ENCODE results near the gene TUBA3E. TPM values are rescaled to one million over a fixed set of nuclear protein-coding genes. Genes with fewer than 3 reads are reported as not detected.
"Not testable (repeated sequence)": the region's sequence is repeated elsewhere in the genome, so short reads cannot be mapped to it uniquely, and the experiment has no call there.

TUBA3E gene
- total RNA-seq: not detected

DNA sequence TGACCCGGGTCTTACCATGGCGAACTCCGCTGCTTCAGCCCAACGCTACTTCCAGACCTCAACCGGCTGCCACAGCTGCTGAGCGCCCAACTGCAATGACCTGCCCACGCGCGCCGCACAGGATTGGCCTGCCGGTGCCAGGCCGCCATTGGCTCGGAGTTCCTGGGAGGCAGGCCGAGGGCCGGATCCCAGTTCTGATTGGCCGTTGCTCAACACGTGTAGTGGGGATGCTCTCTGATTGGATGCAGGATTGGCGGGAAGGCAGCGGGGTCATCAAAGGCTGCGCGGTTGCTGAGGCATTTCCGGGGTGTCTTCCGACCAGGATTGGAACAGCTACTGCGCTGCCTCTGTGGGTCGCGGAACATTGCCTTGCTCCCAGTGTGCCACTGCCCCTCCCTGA lies at the start of gene TUBA3E:
Gene TUBA3E (minus strand): TSS at position 97 of the 400 bp plus-strand sequence. CDS start 79 bp downstream, at position 18.
- no peak for ATAC-seq

DNA sequence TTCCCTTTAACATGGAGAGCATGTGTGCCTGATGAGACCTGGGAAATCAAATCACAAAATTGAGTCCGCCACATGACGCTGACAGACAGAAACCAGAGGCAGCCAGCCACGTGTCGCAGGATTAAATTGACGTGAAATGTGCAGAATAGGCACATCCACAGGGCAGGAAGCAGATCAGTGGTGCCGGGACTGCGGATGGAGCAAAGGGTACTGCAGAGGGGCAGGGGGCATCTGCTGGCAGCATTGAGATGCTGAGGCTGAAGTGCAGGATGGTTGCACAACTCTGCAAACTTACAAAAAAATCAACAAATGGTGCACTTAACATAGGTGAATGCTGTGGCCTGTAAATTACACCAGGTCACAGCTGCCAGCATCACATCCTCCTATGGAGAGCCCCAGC lies 48.2 kb upstream of the TUBA3E start:
- ATAC-seq: no peak

DNA sequence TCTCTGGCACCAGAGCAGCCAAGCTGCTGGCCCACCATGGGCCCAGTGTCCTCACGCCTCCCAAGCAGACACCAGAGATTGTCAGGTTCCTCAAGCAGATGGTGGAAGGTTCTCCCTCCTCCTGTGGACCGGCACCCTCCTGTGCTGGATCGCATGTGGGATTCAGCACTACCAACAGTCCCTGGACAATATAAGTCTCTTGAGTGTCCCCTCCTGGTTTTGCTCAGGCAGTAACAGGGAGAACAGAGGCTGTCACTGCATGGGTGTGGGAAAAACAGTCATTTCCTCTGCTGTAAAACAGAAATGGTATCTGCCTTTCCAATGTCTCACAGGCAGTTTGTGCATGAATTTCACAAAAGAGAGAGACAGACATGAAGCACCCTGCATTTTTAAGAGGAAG lies 47.7 kb upstream of the TUBA3E start:
- no peak for ATAC-seq

DNA sequence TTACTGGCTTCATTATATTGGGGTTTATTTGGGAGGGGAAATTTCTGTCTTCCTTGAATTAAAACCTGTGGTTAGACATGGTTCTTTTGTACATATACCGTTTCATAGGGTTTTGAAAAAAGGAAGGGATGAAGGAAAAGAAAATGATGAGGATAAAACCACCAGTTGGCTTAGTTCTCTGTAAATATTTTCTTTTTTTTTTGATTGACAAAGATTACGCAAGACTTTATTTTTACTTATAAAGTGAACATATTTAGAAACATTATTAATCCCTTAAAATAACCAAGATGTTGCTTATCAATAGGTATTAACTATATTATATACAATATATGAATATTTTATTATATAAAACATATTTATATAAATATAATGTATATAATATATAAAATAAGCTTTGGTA lies 45.1 kb upstream of the TUBA3E start:
- ATAC-seq: no peak

DNA sequence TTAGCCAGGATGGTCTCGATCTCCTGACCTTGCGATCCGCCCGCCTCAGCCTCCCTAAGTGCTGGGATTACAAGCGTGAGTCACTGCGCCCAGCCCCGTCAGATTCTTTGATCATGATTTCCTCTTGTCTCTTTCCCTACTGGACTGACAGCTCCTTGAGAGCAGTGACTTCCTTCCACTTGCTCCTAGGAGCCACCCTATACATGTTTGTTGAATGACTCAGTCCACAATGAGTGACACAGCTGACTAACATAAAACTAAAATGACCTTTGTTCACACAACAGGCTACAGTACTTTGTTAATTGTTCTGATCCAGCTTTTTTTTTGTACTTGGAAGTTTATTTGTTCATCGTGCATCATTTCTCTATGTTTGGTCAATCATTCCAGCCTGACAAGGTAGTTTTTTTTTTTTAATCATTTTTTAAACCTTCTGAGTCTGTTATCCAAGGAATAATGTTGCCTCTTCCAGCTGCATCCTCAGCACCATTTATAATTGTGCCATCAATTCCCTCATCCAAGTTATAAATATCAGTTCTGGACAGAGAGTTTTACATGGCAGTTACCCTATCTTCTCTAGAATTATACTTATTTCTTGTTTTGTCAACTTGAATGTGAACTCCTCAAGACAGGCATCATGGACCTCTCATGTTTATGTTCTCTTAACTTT lies 42.9 kb upstream of the TUBA3E start:
- ATAC-seq: peak; percentile 100

DNA sequence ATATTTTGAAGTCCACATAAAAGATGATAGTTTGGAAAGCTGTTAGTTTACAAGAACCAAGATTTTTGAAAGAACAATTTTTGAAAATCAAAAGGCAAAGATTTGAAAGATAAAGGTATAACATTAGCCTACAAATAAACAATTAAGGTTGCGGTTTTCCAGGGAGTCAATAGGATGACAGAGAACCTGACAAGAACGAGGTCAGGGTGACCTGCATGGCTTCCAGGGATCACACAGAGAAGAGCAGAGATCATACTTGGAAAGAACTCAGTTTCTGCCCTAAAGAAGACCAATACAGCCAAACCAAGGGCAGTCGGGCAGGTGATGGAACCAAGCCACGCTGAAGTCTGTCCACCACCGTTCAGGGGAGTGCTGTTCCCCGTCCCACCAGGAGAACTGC lies 41.3 kb upstream of the TUBA3E start:
- ATAC-seq: not testable (repeated sequence)

DNA sequence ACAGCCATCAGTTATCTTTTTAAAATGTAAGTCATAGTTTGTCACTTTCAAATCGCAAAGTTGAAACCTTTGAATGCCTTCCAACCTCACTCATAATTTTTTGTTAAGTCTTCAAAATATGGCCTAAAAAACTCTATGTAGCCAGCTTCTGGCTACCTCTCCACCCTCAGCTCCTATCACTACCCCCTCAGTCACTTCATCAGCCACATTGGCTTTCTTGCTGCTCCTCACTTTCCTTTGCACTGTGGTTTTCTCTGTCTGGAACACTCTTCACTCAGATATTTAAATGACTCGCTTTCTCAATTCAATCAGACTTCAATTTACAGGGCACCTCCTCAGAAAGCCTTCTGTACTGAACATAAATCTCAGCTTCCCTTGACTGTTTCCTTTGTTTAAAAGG lies 34.8 kb upstream of the TUBA3E start:
- ATAC-seq: not testable (repeated sequence)

DNA sequence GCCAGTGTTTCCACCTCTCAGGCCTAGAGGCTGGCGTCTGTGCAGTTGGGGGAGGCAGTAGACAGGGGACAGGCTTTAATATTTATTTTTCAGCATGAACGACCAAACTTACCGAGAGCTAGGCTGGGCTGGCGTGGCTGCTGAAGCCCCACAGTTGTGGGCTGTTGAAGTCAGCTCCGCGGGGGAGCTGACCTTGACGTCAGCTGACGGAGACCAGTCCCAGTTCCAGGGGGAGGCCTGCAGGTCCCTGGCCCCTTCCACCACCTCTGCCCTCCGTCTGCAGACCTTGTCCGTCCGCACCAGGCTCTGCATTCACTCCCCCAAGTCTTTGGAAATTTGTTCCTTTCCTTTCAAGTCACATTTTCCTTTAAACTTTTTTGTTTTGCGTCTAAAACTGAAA lies 33.4 kb upstream of the TUBA3E start:
- no peak for ATAC-seq

DNA sequence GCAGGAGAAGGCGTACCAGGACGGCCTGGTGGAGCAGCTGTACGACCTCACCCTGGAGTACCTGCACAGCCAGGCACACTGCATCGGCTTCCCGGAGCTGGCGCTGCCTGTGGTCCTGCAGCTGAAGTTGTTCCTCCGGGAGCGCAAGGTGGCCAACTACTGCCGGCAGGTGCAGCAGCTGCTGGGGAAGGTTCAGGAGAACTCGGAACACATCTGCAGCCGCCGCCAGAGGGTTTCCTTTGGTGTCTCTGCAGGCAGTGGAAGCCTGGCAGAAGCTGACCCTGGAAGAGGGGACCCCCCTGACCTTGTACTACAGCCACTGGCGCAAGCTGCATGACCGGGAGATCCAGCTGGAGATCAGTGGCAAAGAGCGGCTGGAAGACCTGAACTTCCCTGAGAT lies 32.7 kb upstream of the TUBA3E start:
- ATAC-seq: not testable (repeated sequence)

DNA sequence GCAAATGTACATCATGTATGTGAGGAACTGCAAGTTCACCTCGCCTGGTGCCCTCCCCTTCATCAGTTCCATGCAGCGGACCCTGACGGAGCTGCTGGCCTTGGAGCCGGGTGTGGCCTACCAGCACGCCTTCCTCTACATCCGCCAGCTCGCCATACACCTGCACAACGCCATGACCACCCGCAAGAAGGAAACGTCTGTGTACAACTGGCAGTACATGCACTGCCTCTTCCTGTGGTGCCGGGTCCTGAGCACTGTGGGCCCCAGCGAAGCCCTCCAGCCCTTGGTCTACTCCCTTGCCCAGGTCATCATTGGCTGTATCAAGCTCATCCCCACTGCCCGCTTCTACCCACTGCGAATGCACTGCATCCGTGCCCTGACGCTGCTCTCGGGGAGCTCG lies 32.1 kb upstream of the TUBA3E start:
- not testable (repeated sequence) for ATAC-seq

DNA sequence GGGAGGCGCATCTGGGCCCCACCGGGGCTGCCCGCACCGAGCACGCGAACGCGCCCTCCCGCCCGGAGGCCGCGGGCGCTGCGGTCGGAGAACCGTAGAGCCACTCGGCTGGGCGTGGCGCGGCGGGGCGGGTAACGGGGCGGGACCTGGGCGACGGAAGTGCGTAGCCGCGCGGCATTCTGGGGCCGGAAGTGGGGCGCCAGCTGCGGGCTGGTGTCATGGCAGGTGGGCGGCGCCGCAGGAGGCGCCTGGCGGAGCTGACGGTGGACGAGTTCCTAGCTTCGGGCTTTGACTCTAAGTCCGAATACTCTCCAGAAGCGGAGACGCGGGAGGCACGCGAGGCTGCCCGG lies 30.9 kb upstream of the TUBA3E start:
- peak; percentile 36 for ATAC-seq

DNA sequence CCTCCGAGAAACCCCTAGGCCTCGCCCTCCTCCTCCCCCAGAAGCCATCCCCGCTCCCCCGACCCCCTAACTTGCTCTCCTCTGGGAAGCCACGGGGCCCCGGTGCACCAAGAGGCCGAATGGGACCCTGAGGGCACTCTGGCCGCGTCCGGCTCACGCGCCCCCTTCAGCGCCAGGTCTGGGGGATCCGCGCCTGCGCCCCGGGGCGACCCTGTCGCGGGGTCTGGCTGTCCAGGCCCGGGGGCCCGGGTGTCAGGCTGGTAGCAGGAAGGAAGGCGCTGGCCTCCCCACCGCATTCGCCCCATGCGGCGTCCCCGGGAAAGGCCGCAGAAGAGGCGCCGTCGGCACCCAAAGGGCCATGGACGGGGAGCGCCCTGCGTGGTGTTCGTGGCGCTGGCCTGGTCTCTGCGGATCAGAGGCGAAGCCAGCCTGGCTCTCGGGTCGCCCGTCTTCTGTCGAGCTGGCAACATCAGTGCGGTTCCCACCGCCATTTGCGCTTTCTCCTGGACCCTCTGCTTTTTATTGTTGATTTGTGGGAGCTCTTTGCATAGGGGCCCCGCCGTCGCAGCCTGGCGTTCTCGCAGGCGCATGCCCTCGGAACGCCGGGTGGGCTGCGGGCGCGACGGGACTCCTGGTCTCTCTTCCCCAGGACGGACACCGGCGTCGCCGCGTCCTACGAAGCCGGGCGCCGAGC lies 30.4 kb upstream of the TUBA3E start:
- ATAC-seq: not testable (repeated sequence)

DNA sequence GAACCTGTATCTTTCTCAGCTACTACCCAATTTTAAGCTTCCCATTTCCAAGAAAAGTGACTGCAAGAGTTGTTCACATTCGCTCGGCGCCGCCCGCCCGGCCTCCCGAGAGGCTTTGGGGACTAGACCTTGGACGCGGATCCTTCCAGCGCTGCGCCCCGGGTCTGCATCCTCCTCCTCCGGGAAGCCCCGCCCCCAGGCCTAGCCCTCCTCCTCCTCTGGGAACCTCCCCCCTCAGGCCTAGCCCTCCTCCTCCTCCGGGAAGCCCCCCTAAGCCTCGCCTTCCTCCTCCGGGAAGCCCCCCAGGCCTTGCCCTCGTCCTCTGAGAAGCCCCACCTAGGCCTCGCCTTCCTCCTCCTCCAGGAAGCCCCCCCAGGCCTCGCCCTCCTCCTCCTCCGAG lies 29.8 kb upstream of the TUBA3E start:
- not testable (repeated sequence) for ATAC-seq

DNA sequence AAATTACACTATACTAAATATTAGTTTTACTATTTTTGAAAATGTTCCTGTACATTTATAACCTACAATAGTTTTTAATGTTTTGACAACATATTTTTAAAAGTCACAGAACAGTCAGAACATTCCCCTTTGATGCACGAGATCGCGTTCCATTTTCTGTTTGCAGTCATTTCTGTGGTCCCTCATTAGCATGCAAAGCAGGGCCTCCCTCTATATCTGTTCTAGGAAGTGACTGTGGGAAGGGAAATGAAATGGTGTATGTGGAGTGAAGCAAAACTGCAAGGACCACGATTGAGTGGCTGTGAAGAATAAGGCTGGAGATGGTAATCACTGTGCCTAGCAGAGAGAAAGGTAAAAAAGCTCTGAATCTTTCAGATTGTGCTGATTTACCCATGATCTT lies 24.3 kb upstream of the TUBA3E start:
- ATAC-seq: not testable (repeated sequence)

DNA sequence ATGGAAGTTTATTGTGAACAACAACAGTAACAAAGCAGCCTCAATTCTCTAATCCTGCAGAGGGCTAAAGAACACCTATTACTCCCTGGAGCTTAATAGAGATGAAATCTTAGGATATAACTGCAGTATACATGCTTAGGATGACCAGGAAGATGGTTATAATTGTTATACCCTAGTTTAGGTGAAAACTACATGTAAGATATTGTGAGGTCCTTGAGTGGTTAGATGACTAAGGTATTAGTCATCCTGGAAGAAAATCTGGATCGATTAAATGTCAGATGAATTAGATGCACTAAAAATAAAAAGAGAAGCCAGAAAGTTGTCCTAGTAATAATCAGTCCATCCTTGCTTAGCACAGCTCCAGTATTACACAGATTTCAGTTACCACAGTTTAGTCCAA lies 22.3 kb upstream of the TUBA3E start:
- ATAC-seq: not testable (repeated sequence)

DNA sequence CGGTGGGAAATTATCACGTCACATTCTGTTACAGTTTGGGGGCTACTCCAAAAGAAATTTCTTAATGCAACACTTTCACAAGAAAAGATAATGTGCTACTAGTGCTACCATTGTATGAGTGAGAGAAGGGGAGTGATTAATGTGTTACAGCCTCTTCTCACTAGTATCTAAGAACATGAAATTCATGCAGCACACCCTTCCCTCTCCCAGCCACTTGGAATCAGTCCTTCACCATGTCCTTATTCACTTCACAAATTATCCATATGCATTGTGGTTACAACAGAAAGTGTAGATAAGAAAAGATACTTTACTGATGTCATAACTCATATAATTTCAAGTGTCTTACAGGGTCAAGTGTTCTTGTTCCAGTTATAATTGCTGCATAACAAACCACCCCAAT lies 20.9 kb upstream of the TUBA3E start:
- not testable (repeated sequence) for ATAC-seq

DNA sequence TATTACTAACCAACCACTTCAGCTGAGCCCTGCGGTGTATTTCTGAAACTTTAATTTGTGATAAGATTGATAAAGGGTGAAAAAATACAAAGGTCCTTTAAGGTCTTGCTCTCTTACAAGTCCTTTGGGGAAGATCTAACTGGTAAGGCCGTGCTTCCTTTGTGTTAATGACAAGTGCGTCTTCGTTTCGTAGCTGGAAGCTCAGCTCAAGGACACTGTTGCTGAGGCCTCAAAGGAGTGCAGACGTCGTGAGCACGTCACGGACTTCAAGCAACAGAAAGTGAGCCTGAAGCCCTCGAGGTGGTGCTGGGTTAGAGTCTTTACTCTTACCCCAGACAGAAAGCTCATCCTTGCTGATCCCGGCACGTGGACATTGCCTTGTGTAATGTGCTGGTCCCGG lies 8.8 kb upstream of the TUBA3E start:
- not testable (repeated sequence) for ATAC-seq

DNA sequence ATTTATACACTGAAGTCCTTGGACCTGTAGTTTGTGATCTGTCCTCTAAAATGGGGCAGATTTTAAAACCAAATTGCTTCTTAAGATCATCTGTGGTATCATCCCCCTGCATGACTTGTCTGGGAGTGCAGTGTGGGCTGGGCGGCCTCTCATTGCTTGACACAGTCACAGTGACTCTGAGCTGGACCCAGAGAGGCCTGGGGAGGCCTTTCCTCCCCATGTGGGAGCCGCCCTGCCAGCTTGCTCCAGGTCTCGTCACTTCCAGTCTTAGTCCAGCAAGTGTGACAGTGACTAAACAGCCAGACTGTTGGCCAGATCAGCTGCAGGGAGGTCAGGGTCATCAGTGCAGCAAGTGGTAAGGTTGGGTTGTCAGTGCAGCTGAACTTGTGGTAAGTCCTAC lies 4.9 kb upstream of the TUBA3E start:
- not testable (repeated sequence) for ATAC-seq

DNA sequence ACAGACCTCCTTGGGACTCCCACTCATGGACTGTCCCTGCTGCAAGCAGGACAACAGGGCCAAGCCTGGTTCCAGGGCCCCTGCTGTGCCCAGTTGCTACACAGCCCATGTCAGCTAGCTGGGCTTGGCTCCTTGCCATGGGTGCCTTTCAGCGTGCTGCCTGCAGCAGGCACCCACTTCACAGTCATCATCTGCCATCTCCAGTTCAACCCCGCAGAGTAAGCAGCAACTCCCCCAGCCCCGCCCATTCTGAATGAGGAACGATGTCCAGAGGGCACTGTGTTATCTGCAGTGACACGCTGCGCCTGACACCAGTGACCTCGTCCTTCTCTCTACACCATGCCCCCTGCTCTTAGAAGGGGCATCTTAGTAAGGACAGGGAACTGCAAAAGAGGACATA lies 4.3 kb upstream of the TUBA3E start:
- ATAC-seq: peak; percentile 22

DNA sequence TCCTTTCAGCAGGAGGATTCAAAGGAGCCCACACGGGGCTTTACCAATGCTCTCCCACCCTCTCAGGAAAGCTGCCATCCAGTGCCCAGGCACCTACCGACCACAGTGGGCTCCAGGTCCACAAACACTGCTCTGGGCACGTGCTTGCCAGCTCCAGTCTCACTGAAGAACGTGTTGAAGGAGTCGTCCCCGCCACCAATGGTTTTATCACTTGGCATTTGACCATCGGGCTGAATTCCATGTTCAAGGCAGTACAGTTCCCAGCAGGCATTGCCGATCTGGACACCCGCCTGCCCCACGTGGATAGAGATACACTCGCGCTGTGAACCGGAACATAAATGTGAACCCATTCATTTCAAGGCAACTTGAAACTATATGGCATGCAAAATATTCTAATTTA lies 2.2 kb downstream of the TUBA3E start:
- not testable (repeated sequence) for ATAC-seq

DNA sequence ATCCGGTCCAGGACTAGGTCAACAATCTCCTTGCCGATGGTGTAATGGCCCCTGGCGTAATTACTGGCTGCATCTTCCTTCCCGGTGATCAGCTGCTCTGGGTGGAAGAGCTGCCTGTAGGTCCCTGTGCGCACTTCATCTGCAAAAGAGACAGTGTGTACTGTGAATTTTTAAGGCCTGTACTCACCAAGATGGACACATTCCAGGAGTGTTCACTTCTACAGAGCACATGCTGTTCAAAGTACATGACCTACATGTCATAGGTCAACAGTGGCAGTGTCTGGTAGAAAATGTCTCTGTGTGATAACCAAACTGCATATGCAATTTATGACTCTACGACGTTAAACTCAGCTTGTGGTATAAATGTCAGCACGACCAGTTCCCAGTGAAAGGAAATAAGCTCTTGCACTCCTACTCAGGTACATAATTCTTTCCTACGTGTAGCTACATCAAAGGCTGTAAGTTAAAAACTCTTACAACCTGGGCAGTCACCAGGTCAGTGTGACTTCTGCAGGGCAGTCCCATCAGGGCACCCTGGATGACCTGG lies 3.1 kb downstream of the TUBA3E start:
- not testable (repeated sequence) for ATAC-seq

DNA sequence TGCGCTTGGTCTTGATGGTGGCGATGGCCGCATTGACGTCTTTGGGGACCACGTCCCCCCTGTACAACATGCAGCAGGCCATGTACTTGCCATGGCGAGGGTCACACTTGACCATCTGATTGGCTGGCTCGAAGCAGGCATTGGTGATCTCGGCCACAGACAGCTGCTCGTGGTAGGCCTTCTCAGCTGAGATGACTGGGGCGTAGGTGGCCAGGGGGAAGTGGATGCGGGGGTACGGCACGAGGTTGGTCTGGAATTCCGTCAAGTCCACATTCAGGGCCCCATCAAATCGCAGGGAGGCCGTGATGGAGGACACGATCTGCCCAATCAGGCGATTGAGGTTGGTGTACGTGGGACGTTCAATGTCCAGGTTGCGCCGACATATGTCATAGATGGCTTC lies 4.4 kb downstream of the TUBA3E start:
- not testable (repeated sequence) for ATAC-seq

DNA sequence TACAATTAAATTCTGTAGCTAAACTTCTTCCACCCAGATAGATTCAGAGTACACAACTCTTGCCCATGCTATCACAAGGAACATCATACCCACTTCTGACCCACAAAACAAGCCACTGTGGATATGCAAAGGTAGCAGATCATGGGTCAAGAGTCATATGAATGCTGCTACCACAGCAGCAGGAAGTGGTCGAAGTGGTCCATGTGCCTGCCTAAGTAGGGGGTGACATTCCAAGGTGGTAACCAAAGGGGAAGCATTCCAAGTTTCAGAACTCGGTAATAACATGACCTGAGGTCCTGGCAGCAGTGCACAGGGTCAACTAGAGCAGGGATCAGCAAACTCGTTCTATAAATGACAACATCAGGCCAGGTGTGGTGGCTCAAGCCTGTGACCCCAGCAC lies 5.8 kb downstream of the TUBA3E start:
- not testable (repeated sequence) for ATAC-seq

DNA sequence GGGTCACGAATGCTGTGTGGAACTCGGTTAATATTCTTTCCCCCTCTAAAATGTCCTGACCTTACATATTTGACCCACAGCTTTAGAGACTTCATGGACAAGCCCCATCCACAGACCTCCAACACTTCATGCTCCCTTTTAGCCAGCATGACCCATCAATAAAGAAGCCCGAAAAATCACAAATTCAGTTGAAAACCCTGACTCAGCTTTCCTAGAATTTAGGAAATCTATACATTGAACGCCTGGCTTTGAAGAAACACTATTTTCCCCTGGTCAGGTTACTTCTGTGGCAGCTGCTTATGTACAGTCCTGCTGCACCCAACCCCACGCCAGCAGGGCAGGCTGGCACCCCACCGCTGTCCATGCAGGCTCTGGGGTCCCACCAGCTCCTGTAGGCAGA lies 6.9 kb downstream of the TUBA3E start:
- ATAC-seq: not testable (repeated sequence)
